K562 treated with DMSO at 1 percent for 4 hours (cell line): ENCODE measurements around the gene S100Z. TPM values are rescaled to one million over a fixed set of nuclear protein-coding genes. Genes with fewer than 3 reads are reported as not detected.

ENCODE experiments used
- total RNA-seq: library from RNA; unstranded; fragments of 300-600 nt; gene quantifications from 2 replicates; pipeline ENCODE4 v1.2.3, GENCODE V29; 2022; ENCODE audit not compliant: insufficient read depth

Gene S100Z
- total RNA-seq: not detected in 2 replicates

GRCh38 chr5:76849419-76850291, at the start of gene S100Z:
Gene S100Z, plus strand, starts transcription at chr5:76850014. Its CDS starts 25,346 bp downstream, at chr5:76875360.

GRCh38 chr5:76818844-76819831, 30.7 kb upstream of the S100Z start, which contains the start of gene F2RL1:
Gene F2RL1, plus strand, starts transcription at chr5:76819030. Its CDS starts 153 bp downstream, at chr5:76819183.

GRCh38 chr5:76952795-76953536, 103.2 kb downstream of the S100Z start, which contains the start of gene CRHBP:
Gene CRHBP, plus strand, starts transcription at chr5:76953045. Its CDS starts 90 bp downstream, at chr5:76953135.

Other genes starting within 250 kb of the S100Z start
- gene F2RL2, start 226.6 kb upstream of the S100Z start, total RNA-seq: not detected in 2 replicates
- 4.4 and 5.1 TPM in 2 replicates for gene F2R, start 133.9 kb upstream of the S100Z start, total RNA-seq
- not detected in 2 replicates for gene F2RL1, start 31.0 kb upstream of the S100Z start, total RNA-seq
- gene CRHBP, start 103.0 kb downstream of the S100Z start, total RNA-seq: not detected in 2 replicates
- 9.8 and 10.9 TPM in 2 replicates for gene AGGF1, start 180.4 kb downstream of the S100Z start, total RNA-seq
- gene ZBED3, start 237.3 kb downstream of the S100Z start, total RNA-seq: not detected in 2 replicates